ENCODE measurements around the gene SCFD2. TPM values are rescaled to one million over a fixed set of nuclear protein-coding genes. Genes with fewer than 3 reads are reported as not detected.
"Not testable (repeated sequence)": the region's sequence is repeated elsewhere in the genome, so short reads cannot be mapped to it uniquely, and the experiment has no call there.

SCFD2 gene
- total RNA-seq, 1 donor from 2014 or later, result 15.8 TPM

GRCh38 chr4:53050361-53050774 is 315.5 kb downstream of the SCFD2 start:
- no peak for DNase-seq (ENCODE audit: low spot score)

- DNase-seq (ENCODE audit: low spot score), result no peak
These were observed 316.3 kb downstream of the SCFD2 start for GRCh38 chr4:53049528-53049927.

DNA sequence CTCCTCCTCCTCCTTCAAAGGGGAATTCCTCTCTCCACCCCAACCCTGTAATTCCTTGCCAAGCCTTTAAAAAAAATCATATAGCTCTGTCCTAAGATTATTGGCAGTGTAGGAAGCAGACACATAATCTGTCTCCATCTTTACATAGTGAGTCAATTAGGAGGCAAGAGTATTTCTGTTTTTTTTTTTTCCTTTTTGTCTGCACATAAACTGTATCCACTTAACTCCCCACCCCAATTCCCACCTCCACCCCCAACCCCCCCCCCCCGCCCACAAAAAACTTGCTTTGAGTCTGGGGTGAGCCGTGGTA is 321.3 kb downstream of the SCFD2 start:
- no peak for DNase-seq (ENCODE audit: low spot score)

DNA sequence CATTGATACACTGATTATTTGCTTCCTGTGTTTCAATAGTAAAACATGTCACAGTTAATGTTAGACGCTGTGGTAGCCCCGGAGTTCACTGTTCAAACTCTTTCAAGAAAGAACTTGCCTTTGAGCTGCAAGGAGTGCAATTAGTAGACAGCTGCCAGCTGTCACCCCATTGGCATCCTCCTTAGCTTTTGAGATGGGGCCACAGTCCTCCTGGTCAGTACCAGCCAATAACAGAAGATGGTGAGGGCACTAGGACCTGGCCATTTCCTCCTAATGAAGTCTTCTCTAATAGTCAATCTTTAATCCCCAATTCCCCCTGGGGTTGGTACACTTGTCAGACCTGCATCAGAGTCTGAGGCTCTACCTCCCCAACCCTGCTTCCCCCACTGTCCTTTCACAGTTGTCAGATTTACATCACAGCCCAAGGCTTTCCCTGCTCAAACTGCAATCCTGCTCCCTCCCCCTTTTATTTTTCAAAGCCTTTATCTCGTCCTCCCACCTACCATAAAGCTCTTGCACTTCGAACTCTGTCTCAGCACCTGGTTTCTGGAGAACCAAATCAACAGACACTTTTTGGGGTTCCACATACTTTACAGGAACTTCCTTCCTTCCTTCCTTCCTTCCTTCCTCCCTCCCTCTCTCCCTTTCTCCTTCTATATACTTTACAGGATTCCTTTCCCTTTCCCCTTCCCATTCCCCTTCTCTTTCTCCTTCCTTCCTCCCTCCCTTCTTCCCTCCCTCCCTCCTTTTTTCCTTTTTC is 321.8 kb downstream of the SCFD2 start:
- DNase-seq (ENCODE audit: low spot score), result no peak

DNA sequence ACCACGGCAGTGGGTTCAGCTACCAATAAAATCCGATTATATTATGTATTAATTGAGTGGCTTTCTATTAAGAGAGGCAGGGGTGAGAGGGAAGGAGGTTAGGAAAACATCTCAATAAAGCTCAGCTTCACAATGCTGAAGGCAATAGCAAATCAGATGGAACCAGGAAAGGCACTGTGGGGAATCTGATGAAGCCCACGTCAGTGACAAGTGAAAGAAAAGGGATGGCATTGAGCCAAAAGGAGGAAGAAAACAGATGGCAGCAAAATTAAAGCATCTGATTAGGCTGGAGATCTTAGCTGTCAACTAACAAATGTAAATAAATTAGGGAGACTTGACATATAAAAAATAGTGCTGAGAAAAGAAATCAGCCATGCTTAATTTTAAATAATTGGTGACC is 322.8 kb downstream of the SCFD2 start:
- no peak for DNase-seq (ENCODE audit: low spot score)

GRCh38 chr4:53040851-53041250 is 325.0 kb downstream of the SCFD2 start:
- no peak for DNase-seq (ENCODE audit: low spot score)

GRCh38 chr4:53040459-53040815 is 325.4 kb downstream of the SCFD2 start:
- DNase-seq (ENCODE audit: low spot score), result no peak

GRCh38 chr4:53039741-53040458 is 326.0 kb downstream of the SCFD2 start:
- DNase-seq (ENCODE audit: low spot score), result no peak

DNA sequence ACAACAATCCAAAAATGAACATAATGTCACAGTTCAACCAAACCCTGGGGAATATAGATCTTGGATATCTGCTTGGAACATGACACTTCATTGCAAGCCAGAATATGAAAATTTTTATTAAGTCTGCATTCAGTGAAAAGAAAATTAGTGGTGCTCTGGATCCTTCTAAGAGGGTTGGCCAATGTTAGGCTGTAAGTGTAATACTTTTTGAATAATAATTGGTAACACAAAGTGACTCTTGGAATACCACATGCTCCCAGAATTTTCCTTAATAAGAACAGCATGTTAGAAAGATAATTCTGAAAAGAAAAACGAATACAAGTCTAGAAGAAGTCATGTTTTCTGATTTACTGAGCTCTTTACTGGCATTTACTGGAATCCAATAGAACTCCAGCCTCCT is 328.0 kb downstream of the SCFD2 start:
- DNase-seq (ENCODE audit: low spot score), result no peak

DNA sequence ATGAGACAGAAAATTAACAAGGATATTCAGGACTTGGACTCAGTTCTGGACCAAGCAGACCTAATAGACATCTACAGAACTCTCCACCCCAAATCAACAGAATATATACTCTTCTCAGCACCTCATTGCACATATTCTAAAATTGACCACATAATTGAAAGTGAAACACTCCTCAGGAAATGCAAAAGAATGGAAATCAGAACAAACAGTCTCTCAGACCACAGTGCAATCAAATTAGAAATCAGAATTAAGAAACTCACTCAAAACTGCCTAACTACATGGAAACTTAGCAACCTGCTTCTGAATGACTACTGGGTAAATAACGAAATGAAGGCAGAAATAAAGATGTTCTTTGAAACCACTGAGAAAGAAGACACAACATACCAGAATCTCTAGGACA is 333.0 kb downstream of the SCFD2 start:
- DNase-seq (ENCODE audit: low spot score), result not testable (repeated sequence)

DNA sequence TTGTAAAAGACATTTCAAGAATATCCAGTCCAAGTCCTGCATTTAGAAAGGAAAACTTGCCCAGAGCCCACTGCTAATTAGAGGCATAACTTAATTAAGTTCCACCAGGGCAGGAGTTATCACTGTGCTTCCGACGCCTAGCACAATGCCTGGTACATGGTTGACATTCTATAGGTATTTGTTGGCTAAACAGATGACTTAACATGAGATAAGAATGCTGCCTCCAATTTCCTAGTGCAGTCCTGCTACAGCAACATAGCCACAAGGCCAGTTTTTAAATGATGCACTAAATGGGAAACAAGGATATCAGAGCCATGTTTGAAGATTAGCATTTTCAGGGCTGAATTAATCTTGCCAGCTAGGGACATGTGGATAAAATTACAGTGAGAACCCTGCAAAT is 339.6 kb downstream of the SCFD2 start:
- DNase-seq (ENCODE audit: low spot score), result no peak

DNA sequence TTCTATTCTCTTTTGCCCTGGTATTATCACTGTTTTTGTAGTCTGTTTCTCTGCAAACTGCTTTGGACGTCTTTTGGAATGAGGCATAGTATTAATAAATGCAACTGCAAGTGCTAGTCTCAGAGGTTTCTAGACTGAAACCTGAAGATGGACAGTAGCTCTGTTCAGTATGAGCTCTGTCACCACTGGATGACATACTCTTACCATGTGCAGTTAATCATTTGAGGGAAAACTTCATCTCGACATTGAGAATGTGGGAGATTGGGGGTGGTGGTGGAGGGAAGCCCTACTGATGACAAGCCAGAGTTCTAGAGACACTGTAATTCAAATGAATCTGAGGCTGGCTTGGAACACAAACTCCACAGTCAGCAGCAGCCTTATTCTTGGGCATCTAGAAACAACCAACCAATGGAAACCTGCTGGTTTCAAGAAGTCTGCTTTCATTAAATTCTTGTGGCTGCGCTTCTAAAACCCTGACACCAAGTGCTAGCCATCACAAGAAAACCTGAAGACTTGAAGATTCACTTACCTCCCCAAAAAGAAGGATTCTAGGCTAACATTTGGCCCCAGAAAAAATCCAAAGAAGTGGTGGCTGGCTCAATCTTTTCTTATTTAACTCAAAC is 342.1 kb downstream of the SCFD2 start:
- DNase-seq (ENCODE audit: low spot score), result no peak

- no peak for DNase-seq (ENCODE audit: low spot score)
These were observed 343.3 kb downstream of the SCFD2 start for GRCh38 chr4:53022513-53023100.

DNA sequence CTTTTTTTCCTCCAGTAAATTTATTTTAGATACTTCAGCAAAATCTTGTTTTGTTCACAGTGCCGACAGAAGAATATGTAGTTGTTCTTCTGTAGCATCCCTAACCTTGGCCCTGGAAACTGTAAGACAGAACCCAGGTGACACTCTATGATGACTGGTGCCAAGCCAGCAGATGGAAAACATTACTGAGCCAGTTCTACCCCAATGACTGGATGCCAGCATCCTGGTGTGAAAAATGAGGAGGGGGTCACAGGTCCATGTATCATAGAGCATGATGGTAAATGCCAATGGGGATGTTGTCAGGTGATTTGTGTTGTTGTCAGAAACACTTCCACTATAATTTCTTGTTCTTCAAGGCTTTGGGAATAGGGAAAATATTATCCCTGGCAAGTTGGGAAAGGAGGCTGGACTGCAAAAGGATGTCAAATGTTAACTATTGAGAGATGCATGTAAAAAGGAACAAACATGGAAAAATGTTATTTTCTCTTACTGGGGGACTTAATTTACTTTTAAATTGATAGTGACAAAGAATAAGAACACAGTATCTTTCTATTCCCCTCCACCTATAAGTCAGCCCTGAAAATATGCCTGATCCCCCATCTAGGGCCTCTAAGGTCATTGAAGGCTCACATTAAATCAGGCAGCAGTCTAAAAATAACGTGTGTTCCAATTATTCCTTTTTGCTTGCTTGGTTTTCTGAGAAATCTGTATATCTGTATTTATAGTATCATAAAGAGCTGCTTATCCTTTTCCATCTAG is 343.9 kb downstream of the SCFD2 start:
- DNase-seq (ENCODE audit: low spot score), result no peak

GRCh38 chr4:53019485-53020382 is 346.1 kb downstream of the SCFD2 start:
- no peak for DNase-seq (ENCODE audit: low spot score)

DNA sequence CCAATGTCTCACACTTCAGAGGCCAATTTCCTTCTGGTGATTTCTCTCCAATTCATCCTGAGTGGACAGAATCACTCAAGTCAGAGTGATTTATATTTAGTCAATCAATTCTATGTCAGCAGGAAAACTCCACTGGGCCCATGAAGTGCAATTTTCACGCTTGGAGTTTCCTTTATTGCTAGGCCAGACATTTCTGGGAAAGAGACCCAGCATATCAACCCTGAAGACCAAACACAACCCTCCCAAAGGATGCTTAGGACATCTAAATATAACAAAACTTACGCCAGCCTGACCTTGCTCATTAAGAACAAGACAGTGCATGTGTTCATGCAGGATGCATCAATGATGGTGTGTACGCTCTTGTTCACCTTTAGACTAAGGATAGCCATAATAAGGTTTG is 347.4 kb downstream of the SCFD2 start:
- no peak for DNase-seq (ENCODE audit: low spot score)

DNA sequence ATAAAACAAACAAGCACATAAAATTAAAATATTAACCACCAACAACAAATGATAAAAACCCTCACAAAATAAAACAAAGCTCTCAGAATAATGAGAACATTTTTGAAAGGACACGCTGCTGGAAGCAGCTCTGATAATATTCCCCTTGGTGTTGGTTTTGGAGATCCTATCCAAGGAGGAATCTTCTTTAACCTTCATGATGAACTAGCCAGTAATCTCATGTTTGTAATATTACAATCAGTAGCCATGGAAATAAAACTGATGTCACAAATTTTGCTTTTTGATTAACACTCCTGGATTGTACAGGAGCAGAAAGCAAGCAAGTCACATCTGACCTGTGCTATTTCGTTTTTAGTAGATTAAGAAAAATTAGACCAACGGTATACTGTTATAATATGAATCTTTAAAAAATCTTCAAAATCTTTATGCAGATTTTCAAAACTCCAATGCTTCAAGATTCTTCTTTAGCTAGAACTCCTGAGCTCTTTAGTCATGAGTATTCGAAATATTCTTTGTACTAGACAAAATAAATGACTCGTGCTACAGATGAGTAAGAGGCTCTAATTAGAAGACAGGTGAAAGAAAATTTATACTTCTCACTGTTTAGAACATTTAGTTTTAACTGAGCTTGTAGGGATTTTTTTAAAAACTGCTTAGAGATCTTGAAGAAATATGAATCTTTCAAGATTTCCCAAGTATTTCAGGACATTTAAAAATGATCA is 349.6 kb downstream of the SCFD2 start:
- no peak for DNase-seq (ENCODE audit: low spot score)

GRCh38 chr4:53015681-53016080 is 350.2 kb downstream of the SCFD2 start:
- peak; percentile 24 for DNase-seq (ENCODE audit: low spot score)

DNA sequence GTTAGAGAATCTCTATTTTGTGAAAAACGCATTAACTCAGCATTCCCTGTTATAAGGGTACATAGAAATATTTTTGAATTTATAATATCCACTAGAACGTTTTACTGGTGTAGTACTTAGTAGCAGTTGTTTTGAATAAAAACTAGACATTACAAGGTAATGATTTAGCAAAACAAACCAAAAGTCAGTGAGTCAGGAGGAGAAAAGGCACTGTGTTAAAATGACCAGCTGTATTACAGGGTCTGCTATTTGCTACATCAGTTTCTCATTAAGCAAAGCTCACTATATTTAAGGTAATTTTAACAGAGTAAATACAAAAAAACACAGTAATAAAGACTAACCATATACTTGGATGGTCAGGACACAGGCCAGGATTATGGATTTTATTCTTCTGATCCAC is 351.0 kb downstream of the SCFD2 start:
- no peak for DNase-seq (ENCODE audit: low spot score)
